ENCODE data around the gene PIK3R1.

Gene PIK3R1

GRCh38 chr5:68268101-68268851 is 52.7 kb downstream of the PIK3R1 start:
- Histone ChIP-seq H3K9me3 (ENCODE audit: control insufficient read depth, insufficient read depth, low read length) (no peaks in the 10 kb centered on the region), H3K27ac (ENCODE audit: low read length) (no peak overlapping the region), H3K4me1 (ENCODE audit: control insufficient read depth, insufficient read depth, low read length) (no peaks in the 10 kb centered on the region), H3K36me3 (ENCODE audit: control insufficient read depth, insufficient read depth, low read length) (no peaks in the 10 kb centered on the region), H3K27me3 (ENCODE audit: control insufficient read depth, insufficient read depth, low read length) (no peaks in the 10 kb centered on the region), H3K4me3 (ENCODE audit: low read length) (no peak overlapping the region)
- DNase-seq (ENCODE audit: low read depth, low spot score): no peak
- no CpG with 5 or more reads among the region's 3 CpGs for WGBS (ENCODE audit: insufficient coverage, insufficient read length)

- no peaks in the 10 kb centered on the region for H3K36me3 ChIP-seq (ENCODE audit: control insufficient read depth, insufficient read depth, low read length)
- no peaks in the 10 kb centered on the region for H3K4me1 ChIP-seq (ENCODE audit: control insufficient read depth, insufficient read depth, low read length)
- H3K9me3 ChIP-seq (ENCODE audit: control insufficient read depth, insufficient read depth, low read length): no peaks in the 10 kb centered on the region
- DNase-seq (ENCODE audit: low read depth, low spot score): no peak
- H3K4me3 ChIP-seq (ENCODE audit: low read length): no peak overlapping the region
- no peak overlapping the region for H3K27ac ChIP-seq (ENCODE audit: low read length)
- WGBS (ENCODE audit: insufficient coverage, insufficient read length): no CpG with 5 or more reads among the region's 5 CpGs
- H3K27me3 ChIP-seq (ENCODE audit: control insufficient read depth, insufficient read depth, low read length): no peaks in the 10 kb centered on the region
Observed at GRCh38 chr5:68268852-68269130, 53.2 kb downstream of the PIK3R1 start.

GRCh38 chr5:68269820-68270219 is 54.3 kb downstream of the PIK3R1 start:
- Histone ChIP-seq H3K4me3 (ENCODE audit: low read length) (no peak overlapping the region), H3K27me3 (ENCODE audit: control insufficient read depth, insufficient read depth, low read length) (no peaks in the 10 kb centered on the region), H3K4me1 (ENCODE audit: control insufficient read depth, insufficient read depth, low read length) (no peaks in the 10 kb centered on the region), H3K9me3 (ENCODE audit: control insufficient read depth, insufficient read depth, low read length) (no peaks in the 10 kb centered on the region), H3K36me3 (ENCODE audit: control insufficient read depth, insufficient read depth, low read length) (no peaks in the 10 kb centered on the region), H3K27ac (ENCODE audit: low read length) (no peak overlapping the region)
- DNase-seq (ENCODE audit: low read depth, low spot score): no peak
- WGBS (ENCODE audit: insufficient coverage, insufficient read length): no CpG with 5 or more reads among the region's 2 CpGs

GRCh38 chr5:68270399-68270975 is 54.9 kb downstream of the PIK3R1 start:
- no peak for DNase-seq (ENCODE audit: low read depth, low spot score)
- H3K27me3 ChIP-seq (ENCODE audit: control insufficient read depth, insufficient read depth, low read length): no peaks in the 10 kb centered on the region
- no peak overlapping the region for H3K4me3 ChIP-seq (ENCODE audit: low read length)
- H3K27ac ChIP-seq (ENCODE audit: low read length): no peak overlapping the region
- no peaks in the 10 kb centered on the region for H3K4me1 ChIP-seq (ENCODE audit: control insufficient read depth, insufficient read depth, low read length)
- no peaks in the 10 kb centered on the region for H3K36me3 ChIP-seq (ENCODE audit: control insufficient read depth, insufficient read depth, low read length)
- H3K9me3 ChIP-seq (ENCODE audit: control insufficient read depth, insufficient read depth, low read length): no peaks in the 10 kb centered on the region

GRCh38 chr5:68271124-68271523 is 55.6 kb downstream of the PIK3R1 start:
- DNase-seq (ENCODE audit: low read depth, low spot score): no peak
- no peaks in the 10 kb centered on the region for H3K4me1 ChIP-seq (ENCODE audit: control insufficient read depth, insufficient read depth, low read length)
- no CpG with 5 or more reads among the region's 5 CpGs for WGBS (ENCODE audit: insufficient coverage, insufficient read length)
- no peaks in the 10 kb centered on the region for H3K9me3 ChIP-seq (ENCODE audit: control insufficient read depth, insufficient read depth, low read length)
- no peak overlapping the region for H3K4me3 ChIP-seq (ENCODE audit: low read length)
- H3K27ac ChIP-seq (ENCODE audit: low read length): no peak overlapping the region
- H3K36me3 ChIP-seq (ENCODE audit: control insufficient read depth, insufficient read depth, low read length): no peaks in the 10 kb centered on the region
- H3K27me3 ChIP-seq (ENCODE audit: control insufficient read depth, insufficient read depth, low read length): no peaks in the 10 kb centered on the region

GRCh38 chr5:68272289-68272688 is 56.7 kb downstream of the PIK3R1 start:
- H3K4me3 ChIP-seq (ENCODE audit: low read length): no peak overlapping the region
- H3K4me1 ChIP-seq (ENCODE audit: control insufficient read depth, insufficient read depth, low read length): no peaks in the 10 kb centered on the region
- H3K36me3 ChIP-seq (ENCODE audit: control insufficient read depth, insufficient read depth, low read length): no peaks in the 10 kb centered on the region
- no peaks in the 10 kb centered on the region for H3K27me3 ChIP-seq (ENCODE audit: control insufficient read depth, insufficient read depth, low read length)
- WGBS (ENCODE audit: insufficient coverage, insufficient read length): no CpG with 5 or more reads among the region's 2 CpGs
- H3K9me3 ChIP-seq (ENCODE audit: control insufficient read depth, insufficient read depth, low read length): no peaks in the 10 kb centered on the region
- H3K27ac ChIP-seq (ENCODE audit: low read length): no peak overlapping the region
- no peak for DNase-seq (ENCODE audit: low read depth, low spot score)

GRCh38 chr5:68273717-68274409 is 58.3 kb downstream of the PIK3R1 start:
- Histone ChIP-seq H3K27me3 (ENCODE audit: control insufficient read depth, insufficient read depth, low read length) (no peaks in the 10 kb centered on the region), H3K4me1 (ENCODE audit: control insufficient read depth, insufficient read depth, low read length) (no peaks in the 10 kb centered on the region), H3K27ac (ENCODE audit: low read length) (no peak overlapping the region), H3K9me3 (ENCODE audit: control insufficient read depth, insufficient read depth, low read length) (no peaks in the 10 kb centered on the region), H3K4me3 (ENCODE audit: low read length) (no peak overlapping the region), H3K36me3 (ENCODE audit: control insufficient read depth, insufficient read depth, low read length) (no peaks in the 10 kb centered on the region)
- no peak for DNase-seq (ENCODE audit: low read depth, low spot score)
- WGBS (ENCODE audit: insufficient coverage, insufficient read length): no CpG with 5 or more reads among the region's 3 CpGs

GRCh38 chr5:68274847-68275651 is 59.5 kb downstream of the PIK3R1 start:
- DNase-seq (ENCODE audit: low read depth, low spot score): no peak
- H3K27ac ChIP-seq (ENCODE audit: low read length): no peak overlapping the region
- no peaks in the 10 kb centered on the region for H3K9me3 ChIP-seq (ENCODE audit: control insufficient read depth, insufficient read depth, low read length)
- H3K36me3 ChIP-seq (ENCODE audit: control insufficient read depth, insufficient read depth, low read length): no peaks in the 10 kb centered on the region
- no peak overlapping the region for H3K4me3 ChIP-seq (ENCODE audit: low read length)
- H3K27me3 ChIP-seq (ENCODE audit: control insufficient read depth, insufficient read depth, low read length): no peaks in the 10 kb centered on the region
- WGBS (ENCODE audit: insufficient coverage, insufficient read length): 100% methylated on average over 1 of the region's 9 CpGs
- no peaks in the 10 kb centered on the region for H3K4me1 ChIP-seq (ENCODE audit: control insufficient read depth, insufficient read depth, low read length)

- Histone ChIP-seq H3K27ac (ENCODE audit: low read length) (no peak overlapping the region), H3K4me3 (ENCODE audit: low read length) (no peak overlapping the region), H3K4me1 (ENCODE audit: control insufficient read depth, insufficient read depth, low read length) (no peaks in the 10 kb centered on the region), H3K36me3 (ENCODE audit: control insufficient read depth, insufficient read depth, low read length) (no peaks in the 10 kb centered on the region), H3K27me3 (ENCODE audit: control insufficient read depth, insufficient read depth, low read length) (no peaks in the 10 kb centered on the region), H3K9me3 (ENCODE audit: control insufficient read depth, insufficient read depth, low read length) (no peaks in the 10 kb centered on the region)
- no CpG with 5 or more reads among the region's 5 CpGs for WGBS (ENCODE audit: insufficient coverage, insufficient read length)
- DNase-seq (ENCODE audit: low read depth, low spot score): no peak
Observed at GRCh38 chr5:68276740-68277139, 61.2 kb downstream of the PIK3R1 start.

GRCh38 chr5:68277431-68277830 is 61.9 kb downstream of the PIK3R1 start:
- Histone ChIP-seq H3K4me1 (ENCODE audit: control insufficient read depth, insufficient read depth, low read length) (no peaks in the 10 kb centered on the region), H3K36me3 (ENCODE audit: control insufficient read depth, insufficient read depth, low read length) (no peaks in the 10 kb centered on the region), H3K4me3 (ENCODE audit: low read length) (no peak overlapping the region), H3K27ac (ENCODE audit: low read length) (no peak overlapping the region), H3K9me3 (ENCODE audit: control insufficient read depth, insufficient read depth, low read length) (no peaks in the 10 kb centered on the region), H3K27me3 (ENCODE audit: control insufficient read depth, insufficient read depth, low read length) (no peaks in the 10 kb centered on the region)
- no peak for DNase-seq (ENCODE audit: low read depth, low spot score)
- no CpG with 5 or more reads among the region's 5 CpGs for WGBS (ENCODE audit: insufficient coverage, insufficient read length)
